ENCODE results near the gene TOPAZ1.

TOPAZ1 gene

GRCh38 chr3:44359146-44359751, 117.6 kb downstream of the TOPAZ1 start:
- Histone ChIP-seq H3K4me2 (ENCODE audit: low read depth, low read length, poor library complexity, severe bottlenecking) (no peak overlapping the region), H3K79me2 (ENCODE audit: insufficient read depth, low read length) (no peaks in the 10 kb centered on the region), H3K27ac (ENCODE audit: low read depth, low read length) (no peak overlapping the region), H3K36me3 (ENCODE audit: low read length) (0 out of 2 replicates have a peak, but pooled peaks cover 7% of the 10 kb centered on the region), H3K27me3 (ENCODE audit: low read length) (no peaks in the 10 kb centered on the region), H3K9me3 (ENCODE audit: insufficient read depth, low read length) (no peaks in the 10 kb centered on the region), H3K9ac (ENCODE audit: low read length) (no peak overlapping the region), H3F3A (ENCODE audit: insufficient read depth) (no peaks in the 10 kb centered on the region), H4K20me1 (ENCODE audit: low read depth, low read length) (no peaks in the 10 kb centered on the region), H3K4me3 (ENCODE audit: insufficient read depth, low read length, poor library complexity, severe bottlenecking) (no peak overlapping the region), H3K9me2 (replicated peaks; ENCODE audit: insufficient read depth, low read length) (no peaks in the 10 kb centered on the region), H2AFZ (ENCODE audit: low read depth, low read length, severe bottlenecking) (no peak overlapping the region)
- no peak for TF ChIP-seq CTCF (IDR thresholded peaks at IDR 0.05; ENCODE audit: insufficient read depth, low read length, poor library complexity, severe bottlenecking)
- TF ChIP-seq EZH2phosphoT487 (conservative IDR thresholded peaks at IDR 0.05; ENCODE audit: low read length): no peak

- Histone ChIP-seq H3K4me3 (ENCODE audit: insufficient read depth, low read length, poor library complexity, severe bottlenecking) (no peak overlapping the region), H3K9me3 (ENCODE audit: insufficient read depth, low read length) (no peaks in the 10 kb centered on the region), H3K27me3 (ENCODE audit: low read length) (no peaks in the 10 kb centered on the region), H3K4me2 (ENCODE audit: low read depth, low read length, poor library complexity, severe bottlenecking) (no peak overlapping the region), H3K27ac (ENCODE audit: low read depth, low read length) (no peak overlapping the region), H3K36me3 (ENCODE audit: low read length) (0 out of 2 replicates have a peak, but pooled peaks cover under 1% of the 10 kb centered on the region), H3K79me2 (ENCODE audit: insufficient read depth, low read length) (no peaks in the 10 kb centered on the region), H3F3A (ENCODE audit: insufficient read depth) (no peaks in the 10 kb centered on the region), H4K20me1 (ENCODE audit: low read depth, low read length) (no peaks in the 10 kb centered on the region), H3K9ac (ENCODE audit: low read length) (no peak overlapping the region), H2AFZ (ENCODE audit: low read depth, low read length, severe bottlenecking) (no peak overlapping the region), H3K9me2 (replicated peaks; ENCODE audit: insufficient read depth, low read length) (no peaks in the 10 kb centered on the region)
- TF ChIP-seq CTCF (IDR thresholded peaks at IDR 0.05; ENCODE audit: insufficient read depth, low read length, poor library complexity, severe bottlenecking) (no peak), EZH2phosphoT487 (conservative IDR thresholded peaks at IDR 0.05; ENCODE audit: low read length) (no peak)
Measured at GRCh38 chr3:44363591-44363990, 121.9 kb downstream of the TOPAZ1 start.

GRCh38 chr3:44365952-44366351, 124.3 kb downstream of the TOPAZ1 start:
- no peaks in the 10 kb centered on the region for H3K27me3 ChIP-seq (ENCODE audit: low read length)
- no peaks in the 10 kb centered on the region for H3F3A ChIP-seq (ENCODE audit: insufficient read depth)
- H3K79me2 ChIP-seq (ENCODE audit: insufficient read depth, low read length): no peaks in the 10 kb centered on the region
- H3K9me3 ChIP-seq (ENCODE audit: insufficient read depth, low read length): no peaks in the 10 kb centered on the region
- H3K9me2 ChIP-seq (replicated peaks; ENCODE audit: insufficient read depth, low read length): no peaks in the 10 kb centered on the region
- no peak overlapping the region for H3K27ac ChIP-seq (ENCODE audit: low read depth, low read length)
- H4K20me1 ChIP-seq (ENCODE audit: low read depth, low read length): no peaks in the 10 kb centered on the region
- no peak overlapping the region for H2AFZ ChIP-seq (ENCODE audit: low read depth, low read length, severe bottlenecking)
- H3K4me3 ChIP-seq (ENCODE audit: insufficient read depth, low read length, poor library complexity, severe bottlenecking): no peak overlapping the region
- H3K4me2 ChIP-seq (ENCODE audit: low read depth, low read length, poor library complexity, severe bottlenecking): no peak overlapping the region
- H3K9ac ChIP-seq (ENCODE audit: low read length): no peak overlapping the region
- no peaks in the 10 kb centered on the region for H3K36me3 ChIP-seq (ENCODE audit: low read length)
- TF ChIP-seq EZH2phosphoT487 (conservative IDR thresholded peaks at IDR 0.05; ENCODE audit: low read length) (no peak), CTCF (IDR thresholded peaks at IDR 0.05; ENCODE audit: insufficient read depth, low read length, poor library complexity, severe bottlenecking) (no peak)

Data from SU-DHL-6 (cell line).